Subcutaneous abdominal adipose tissue (tissue), 5 donors: ENCODE results near the gene CNN3.
A peak's percentile ranks its signal among the peaks of the same experiment; 100 is the strongest.

ENCODE experiments used
- H3K27ac ChIP-seq: one replicate; pipeline ENCODE4 v1.7.0; 2013; ENCODE audit warnings: low read depth, mild to moderate bottlenecking, inconsistent platforms, low read length, moderate library complexity
- H3K27me3 ChIP-seq, 5 donors: one replicate each; pipeline ENCODE4 v1.7.0; 2013; ENCODE audit warnings: low read length in 5 of 5, inconsistent platforms in 1 of 5; ENCODE audit not compliant: control insufficient read depth in 5 of 5, insufficient read depth in 4 of 5
- H3K36me3 ChIP-seq, 5 donors: one replicate each; pipeline ENCODE4 v1.7.0; 2013; ENCODE audit warnings: low read length in 5 of 5; ENCODE audit not compliant: control insufficient read depth in 5 of 5, insufficient read depth in 5 of 5
- H3K4me1 ChIP-seq, 5 donors: one replicate each; pipeline ENCODE4 v1.7.0; 2013; ENCODE audit warnings: low read length in 5 of 5, mild to moderate bottlenecking in 3 of 5, moderate library complexity in 1 of 5; ENCODE audit not compliant: control insufficient read depth in 5 of 5, insufficient read depth in 5 of 5
- H3K4me3 ChIP-seq, 5 donors: one replicate each; pipeline ENCODE4 v1.7.0; 2013; ENCODE audit warnings: low read length in 5 of 5, low read depth in 1 of 5
- H3K9ac ChIP-seq, 5 donors: one replicate each; pipeline ENCODE4 v1.7.0; 2013; ENCODE audit warnings: low read length in 5 of 5, mild to moderate bottlenecking in 4 of 5, moderate library complexity in 3 of 5
- H3K9me3 ChIP-seq, 5 donors: one replicate each; pipeline ENCODE4 v1.7.0; 2013; ENCODE audit warnings: low read length in 5 of 5; ENCODE audit not compliant: control insufficient read depth in 5 of 5
- donor health status: healthy.
- donor health status: healthy.
- donor health status: healthy.
- donor health status: healthy.
- donor health status: healthy.

The CNN3 gene

DNA sequence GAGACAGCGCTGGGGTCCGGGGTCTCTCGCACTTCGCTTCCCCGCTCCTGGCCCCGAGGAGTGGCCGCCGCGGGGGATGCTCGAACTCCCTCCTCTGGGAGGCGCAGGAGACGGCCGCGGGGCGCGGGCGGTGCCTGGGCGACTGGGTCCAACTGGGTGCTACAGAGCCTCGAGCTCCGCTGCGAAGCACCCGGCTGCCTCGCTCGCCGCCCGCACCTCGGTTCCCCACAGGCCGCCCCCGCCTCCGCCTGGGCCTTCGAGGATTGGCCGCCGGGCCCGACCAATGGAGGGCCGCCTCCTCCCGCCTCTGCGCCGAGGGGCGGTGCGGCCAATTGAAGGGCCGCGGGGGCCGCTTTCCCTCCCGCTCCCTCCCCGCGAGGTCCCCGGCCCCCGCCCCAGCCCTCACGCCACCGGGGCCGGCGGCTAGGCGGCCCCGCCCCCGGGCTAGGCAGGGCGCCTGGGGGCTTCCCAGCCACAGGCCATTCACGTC is at the start of gene CNN3:
Gene CNN3 (minus strand): TSS at position 196 of the 490 bp plus-strand sequence. CDS start 216 bp downstream, outside the sequence.
- peaks cover 4 to 71% (median 57%) of the 10 kb centered on the region in 5 donors for H3K4me1 ChIP-seq
- no peaks in the 10 kb centered on the region for H3K36me3 ChIP-seq
- H3K9me3 ChIP-seq = no peaks in the 10 kb centered on the region
- peak within 1 kb of the TSS; percentile 99 for H3K27ac ChIP-seq
- peak within 1 kb of the TSS; percentile 81 to 98 (median 97) for H3K9ac ChIP-seq
- no peaks in the 10 kb centered on the region for H3K27me3 ChIP-seq
- peak within 1 kb of the TSS; percentile 66 to 96 (median 89) for H3K4me3 ChIP-seq

DNA sequence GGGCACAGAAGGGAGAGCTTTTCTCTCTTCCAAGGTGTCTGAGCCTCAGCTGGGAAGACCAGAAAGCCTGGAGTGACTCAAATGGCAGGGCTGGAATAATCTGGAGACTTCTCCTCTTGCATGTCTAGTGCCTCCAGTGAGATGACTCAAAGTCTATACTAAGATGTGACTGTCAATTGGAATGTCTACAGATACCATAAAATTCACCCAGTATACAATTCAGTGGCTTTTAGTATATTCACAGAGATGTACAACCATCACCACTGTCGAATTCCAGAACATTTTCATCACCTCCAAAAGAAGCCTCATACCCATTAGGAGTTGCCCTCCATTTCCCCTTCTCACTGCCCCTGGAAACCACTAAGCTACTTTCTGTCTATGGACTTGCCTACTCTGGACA is 47.9 kb upstream of the CNN3 start:
- Histone ChIP-seq H3K4me3 (no peak overlapping the region), H3K27me3 (no peaks in the 10 kb centered on the region), H3K27ac (peak overlapping the region; percentile 63), H3K4me1 (peaks cover 2 to 19% (median 19%) of the 10 kb centered on the region in 5 donors), H3K9ac (no peak overlapping the region), H3K36me3 (no peaks in the 10 kb centered on the region), H3K9me3 (no peaks in the 10 kb centered on the region)

DNA sequence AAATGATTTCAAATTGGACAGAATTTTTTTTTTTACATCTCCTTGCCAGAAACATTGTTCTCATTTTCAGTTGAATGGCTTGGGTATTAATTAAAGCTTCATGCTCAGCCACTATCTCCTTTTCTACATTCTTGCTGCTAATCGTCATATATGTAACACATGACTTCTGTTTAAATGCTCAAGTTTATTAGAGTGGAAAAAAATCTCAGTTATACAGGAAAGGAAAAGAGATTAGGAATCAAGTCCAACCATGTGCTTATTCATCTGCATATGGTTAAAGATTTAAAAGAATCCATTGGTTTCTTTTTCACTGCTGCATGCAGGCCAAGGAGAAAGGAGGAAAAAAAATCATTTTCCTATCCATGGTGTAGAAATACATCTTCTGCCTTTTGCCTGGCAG is 47.3 kb upstream of the CNN3 start:
- H3K4me1 ChIP-seq = peaks cover 2 to 19% (median 13%) of the 10 kb centered on the region in 5 donors
- H3K27ac ChIP-seq = peak overlapping the region; percentile 63
- no peaks in the 10 kb centered on the region for H3K27me3 ChIP-seq
- H3K4me3 ChIP-seq = no peak overlapping the region
- no peak overlapping the region for H3K9ac ChIP-seq
- no peaks in the 10 kb centered on the region for H3K36me3 ChIP-seq
- no peaks in the 10 kb centered on the region for H3K9me3 ChIP-seq

DNA sequence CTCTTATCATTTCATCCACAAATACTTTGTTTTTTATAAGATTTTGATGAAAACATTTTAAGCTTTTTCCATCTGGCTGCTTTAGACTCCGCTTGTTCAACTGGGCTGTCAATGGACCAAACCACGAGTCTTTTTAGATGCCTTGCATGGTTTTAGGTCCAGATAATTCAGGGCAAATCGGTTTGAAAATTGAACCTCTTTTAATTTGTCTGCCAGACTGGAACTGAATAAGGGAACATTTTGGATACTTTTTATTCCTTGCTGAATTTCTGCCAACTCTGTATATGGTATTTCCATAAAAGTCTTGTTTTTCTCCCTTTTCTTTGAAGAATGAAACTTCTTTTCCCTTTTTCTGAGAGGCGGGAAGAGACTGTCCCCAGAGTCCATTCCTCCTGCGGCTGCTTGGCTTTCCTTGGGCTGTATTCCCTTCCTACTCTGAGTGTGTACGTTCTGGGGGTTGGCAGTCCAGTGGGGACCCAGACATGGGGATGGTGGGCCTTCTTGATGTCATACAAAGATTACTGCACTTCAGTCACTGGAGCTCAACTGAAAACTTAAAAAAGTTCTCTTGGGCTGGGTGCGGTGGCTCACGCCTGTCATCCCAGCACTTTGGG is 46.5 kb upstream of the CNN3 start:
- H3K27me3 ChIP-seq = no peaks in the 10 kb centered on the region
- no peaks in the 10 kb centered on the region for H3K9me3 ChIP-seq
- H3K4me3 ChIP-seq = peak overlapping the region in 1 of 5 donors; percentile 35
- peaks cover 2 to 19% (median 13%) of the 10 kb centered on the region in 5 donors for H3K4me1 ChIP-seq
- H3K9ac ChIP-seq = no peak overlapping the region
- no peaks in the 10 kb centered on the region for H3K36me3 ChIP-seq
- H3K27ac ChIP-seq = peak overlapping the region; percentile 63

DNA sequence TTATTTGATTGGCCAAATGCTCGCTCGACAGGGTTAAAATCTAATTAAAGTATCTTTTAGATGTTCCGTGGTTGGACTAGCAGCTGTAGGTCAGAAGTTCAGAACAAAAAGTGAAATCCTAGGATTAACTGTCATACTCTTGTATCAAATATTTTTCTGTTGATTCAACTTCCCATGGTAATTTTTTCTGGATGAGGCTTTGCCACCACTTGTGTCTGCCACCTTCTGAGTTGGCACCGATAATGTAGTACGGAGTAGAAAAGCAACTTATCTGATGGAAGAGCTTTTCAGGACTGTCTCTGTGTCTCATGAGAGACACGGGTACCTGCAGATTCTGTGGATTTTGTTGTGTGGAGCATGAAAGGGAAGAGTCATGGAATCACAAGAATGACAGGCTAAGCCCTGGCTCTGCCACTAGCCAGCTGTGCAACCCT is 44.6 kb upstream of the CNN3 start:
- Histone ChIP-seq H3K27me3 (no peaks in the 10 kb centered on the region), H3K27ac (no peak overlapping the region)

DNA sequence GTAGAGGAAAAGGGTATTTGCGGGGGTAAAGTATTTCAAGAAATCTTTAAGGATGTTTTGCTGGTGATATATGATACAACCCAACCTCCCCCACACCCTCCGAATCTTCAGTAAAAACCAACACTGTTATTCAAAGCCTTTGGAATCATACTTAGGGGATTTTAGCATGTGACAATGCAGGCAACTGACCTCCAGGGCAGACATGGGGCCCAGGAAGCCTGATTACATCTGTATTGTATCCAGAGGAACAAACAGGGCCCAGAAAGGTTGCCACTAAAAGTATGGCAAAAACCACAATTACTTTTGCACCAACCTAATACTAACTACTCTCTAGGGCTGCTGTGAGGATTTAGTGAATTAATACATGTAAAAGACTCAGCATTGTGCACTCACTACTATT is 43.9 kb upstream of the CNN3 start:
- H3K4me1 ChIP-seq = peaks cover 2 to 19% (median 13%) of the 10 kb centered on the region in 5 donors
- no peak overlapping the region for H3K27ac ChIP-seq
- no peaks in the 10 kb centered on the region for H3K9me3 ChIP-seq
- no peaks in the 10 kb centered on the region for H3K36me3 ChIP-seq
- no peak overlapping the region for H3K4me3 ChIP-seq
- no peaks in the 10 kb centered on the region for H3K27me3 ChIP-seq
- H3K9ac ChIP-seq = no peak overlapping the region

More for the DNA sequence above, 44.6 kb upstream of the CNN3 start:
- H3K9ac ChIP-seq = no peak overlapping the region
- H3K36me3 ChIP-seq = no peaks in the 10 kb centered on the region
- no peak overlapping the region for H3K4me3 ChIP-seq
- peaks cover 2 to 19% (median 13%) of the 10 kb centered on the region in 5 donors for H3K4me1 ChIP-seq
- no peaks in the 10 kb centered on the region for H3K9me3 ChIP-seq

DNA sequence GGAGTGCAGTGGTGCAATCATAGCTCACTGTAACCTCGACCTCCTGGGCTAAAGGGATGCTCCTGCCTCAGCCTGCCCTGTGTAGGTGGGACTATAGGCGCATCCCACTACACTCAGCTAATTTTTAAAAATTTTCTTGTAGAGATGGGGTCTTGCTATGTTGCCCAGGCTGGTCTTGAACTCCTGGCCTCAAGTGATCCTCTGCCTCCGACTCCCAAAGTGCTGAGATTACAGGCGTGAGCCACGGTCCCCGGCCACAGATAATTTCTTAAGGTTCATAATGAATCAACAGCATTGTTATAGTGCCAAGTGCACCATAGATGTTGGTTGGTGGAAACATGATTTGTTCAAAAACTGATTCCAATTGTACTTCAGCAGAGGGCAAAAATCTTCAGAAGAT is 42.2 kb upstream of the CNN3 start:
- H3K9ac ChIP-seq = no peak overlapping the region
- no peak overlapping the region for H3K4me3 ChIP-seq
- no peaks in the 10 kb centered on the region for H3K9me3 ChIP-seq
- H3K27me3 ChIP-seq = no peaks in the 10 kb centered on the region
- H3K36me3 ChIP-seq = no peaks in the 10 kb centered on the region
- H3K4me1 ChIP-seq = peaks cover 2 to 14% (median 9%) of the 10 kb centered on the region in 5 donors
- H3K27ac ChIP-seq = no peak overlapping the region

DNA sequence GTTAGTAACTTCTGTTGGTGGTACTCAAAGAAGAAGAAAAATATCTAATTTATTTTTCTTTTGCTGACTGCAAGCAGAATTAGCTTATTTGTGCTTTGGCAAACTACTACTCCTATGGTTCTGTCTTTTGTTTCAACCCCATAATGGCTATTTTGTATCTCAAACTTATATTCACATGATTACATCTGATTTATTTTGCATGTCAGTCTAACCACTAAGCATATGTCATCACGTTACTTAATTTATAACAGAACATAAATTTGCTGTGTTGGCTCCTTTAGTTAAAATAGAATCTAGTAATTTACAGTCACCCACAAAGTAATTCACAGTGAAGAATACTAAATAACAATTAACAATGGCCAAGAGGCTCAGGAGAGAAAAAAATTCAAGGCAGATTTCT is 39.1 kb upstream of the CNN3 start:
- Histone ChIP-seq H3K27me3 (no peaks in the 10 kb centered on the region), H3K9ac (no peak overlapping the region), H3K4me3 (no peak overlapping the region), H3K27ac (no peak overlapping the region), H3K36me3 (no peaks in the 10 kb centered on the region), H3K9me3 (no peaks in the 10 kb centered on the region), H3K4me1 (peaks cover 2 to 24% (median 19%) of the 10 kb centered on the region in 5 donors)

DNA sequence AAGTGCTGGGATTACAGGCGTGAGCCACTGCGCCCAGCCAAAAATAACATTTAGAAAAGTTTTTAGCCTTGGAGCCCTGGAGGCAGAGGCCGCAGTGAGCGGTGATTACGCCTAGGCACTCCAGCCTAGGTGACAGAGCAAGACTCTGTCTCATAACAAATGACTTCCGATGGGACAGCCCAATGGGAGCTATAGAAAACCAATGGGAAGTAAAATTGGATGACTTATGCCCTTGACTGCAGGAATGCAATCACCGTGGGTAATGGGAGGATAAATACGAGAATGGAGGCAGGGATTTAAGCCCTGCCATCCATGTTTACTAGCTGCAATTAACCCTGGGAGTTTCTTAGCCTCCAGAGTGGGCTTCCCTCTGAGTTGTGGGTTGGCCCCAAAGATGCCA is 37.0 kb upstream of the CNN3 start:
- Histone ChIP-seq H3K4me1 (peaks cover 0 to 21% (median 15%) of the 10 kb centered on the region in 5 donors), H3K4me3 (no peak overlapping the region), H3K27ac (no peak overlapping the region), H3K27me3 (no peaks in the 10 kb centered on the region), H3K9me3 (no peaks in the 10 kb centered on the region), H3K36me3 (no peaks in the 10 kb centered on the region), H3K9ac (no peak overlapping the region)

DNA sequence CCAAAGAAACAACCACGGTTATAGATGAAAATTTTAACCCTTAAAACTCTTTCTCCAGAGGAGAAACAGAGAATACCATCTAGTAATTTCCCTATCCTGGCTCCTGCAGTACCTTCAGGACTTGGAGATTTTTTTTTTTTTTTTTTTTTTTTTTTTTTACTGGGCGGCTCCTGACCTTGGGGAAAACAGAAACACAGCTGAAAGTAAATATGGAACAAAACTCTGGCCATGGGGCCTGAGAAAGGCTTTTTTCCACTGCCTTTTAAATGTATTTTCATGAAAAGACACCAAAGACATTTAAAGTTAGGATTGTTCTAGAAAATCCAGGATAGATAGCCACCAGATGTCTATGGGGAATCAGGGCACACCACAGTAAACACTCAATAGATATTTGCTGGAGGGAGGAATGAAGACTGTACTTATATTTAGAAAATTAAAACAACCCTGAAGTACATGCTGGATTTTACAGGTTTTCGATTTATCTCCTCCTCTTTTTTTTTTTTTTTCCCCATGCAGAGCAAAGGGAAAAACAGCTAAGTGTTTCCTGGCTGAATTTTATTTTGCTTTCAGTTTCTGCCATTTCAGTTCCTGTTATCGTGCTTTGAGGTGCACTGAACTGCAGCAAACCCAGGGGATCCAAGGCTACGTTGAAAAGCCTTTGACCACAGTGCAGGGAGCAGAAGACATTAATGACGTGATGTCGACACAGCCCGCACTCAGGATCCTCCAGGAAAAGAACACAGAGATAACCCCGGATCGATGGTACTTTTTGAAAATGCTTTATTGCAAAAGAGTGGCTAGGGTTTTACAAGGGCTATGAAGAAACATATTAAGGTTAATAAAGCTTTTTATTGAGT is 35.7 kb upstream of the CNN3 start:
- Histone ChIP-seq H3K9me3 (no peaks in the 10 kb centered on the region), H3K27me3 (no peaks in the 10 kb centered on the region), H3K4me3 (peak overlapping the region; percentile 67 to 86 (median 72)), H3K9ac (peak overlapping the region; percentile 57 to 79 (median 70)), H3K27ac (peak overlapping the region; percentile 93), H3K36me3 (no peaks in the 10 kb centered on the region), H3K4me1 (peaks cover 0 to 21% (median 15%) of the 10 kb centered on the region in 5 donors)
